Natural killer cell treated with Interleukin-12 subunit alpha and Interleukin-12 subunit beta and Interleukin-15 and Interleukin-18, amount 100 ng/mL, for 72 hours (primary cell): ENCODE data around the gene PLA2G4D. TPM values are rescaled to one million over a fixed set of nuclear protein-coding genes. Genes with fewer than 3 reads are reported as not detected.

ENCODE experiments used
- ATAC-seq, 2 donors: fragments of 150-1000 bp; cut with Tn5 transposase in 1 of 2; sonication (Bioruptor Pico), chemical (Tn5 transposase) in 1 of 2; 2 replicates each; pipeline ENCODE4 v1.10.0; 2021
- DNase-seq: peaks from one replicate; pipeline ENCODE4 v3.0.0; 2022; ENCODE audit warnings: low spot score
- H3K27ac Mint-ChIP-seq, 2 donors: 1 replicate in 1 of 2; 2 replicates in 1 of 2; pipeline ENCODE4 v1.8.0; 2022; ENCODE audit warnings: mixed read lengths in 2 of 2, mild to moderate bottlenecking in 1 of 2, moderate library complexity in 1 of 2
- H3K27me3 Mint-ChIP-seq, 2 donors: 1 replicate in 1 of 2; 2 replicates in 1 of 2; pipeline ENCODE4 v1.8.0; 2022; ENCODE audit warnings: mixed read lengths in 2 of 2
- H3K36me3 Mint-ChIP-seq: one replicate; pipeline ENCODE4 v1.8.0; 2022; ENCODE audit warnings: mixed read lengths
- H3K4me1 Mint-ChIP-seq, 2 donors: 1 replicate in 1 of 2; 2 replicates in 1 of 2; pipeline ENCODE4 v1.8.0; 2022; ENCODE audit warnings: low read depth in 2 of 2, mixed read lengths in 2 of 2, mild to moderate bottlenecking in 1 of 2
- H3K4me3 Mint-ChIP-seq: one replicate; pipeline ENCODE4 v1.8.0; 2022; ENCODE audit warnings: mixed read lengths
- H3K9me3 Mint-ChIP-seq: 2 replicates; pipeline ENCODE4 v1.8.0; 2022; ENCODE audit warnings: mixed read lengths
- total RNA-seq, 2 donors: library from RNA; stranded (reverse); gene quantifications; one replicate each; pipeline ENCODE4 v1.2.3, GENCODE V29; 2022

PLA2G4D gene
- total RNA-seq, 2 donors from 2014 or later: not detected

DNA sequence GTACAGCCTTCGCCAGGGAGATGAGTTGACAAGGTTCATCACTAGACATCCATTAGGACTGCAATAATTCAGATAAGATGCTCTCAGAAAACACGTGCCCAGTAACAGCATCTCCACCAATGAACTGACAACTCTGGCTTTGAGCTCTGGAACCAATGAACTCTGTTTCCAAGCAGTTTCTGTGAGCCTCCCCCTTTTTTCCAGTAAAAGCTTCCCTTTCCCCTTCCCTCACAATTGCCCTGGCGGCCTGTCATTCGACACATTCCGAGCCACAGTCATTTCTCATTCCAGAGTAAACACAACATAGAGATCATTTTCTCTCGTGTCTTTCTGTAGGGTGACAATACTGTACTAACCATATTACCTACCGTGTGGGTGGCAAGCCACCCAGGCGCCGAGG is 3.6 kb downstream of the PLA2G4D start:
- no peak overlapping the region for H3K4me3 Mint-ChIP-seq
- no peak overlapping the region for H3K27ac Mint-ChIP-seq
- H3K27me3 Mint-ChIP-seq: peaks cover 0 to 3% of the 10 kb centered on the region in 2 donors
- H3K4me1 Mint-ChIP-seq: no peaks in the 10 kb centered on the region
- no peaks in the 10 kb centered on the region for H3K9me3 Mint-ChIP-seq
- DNase-seq (no peak), ATAC-seq (no peak)
- H3K36me3 Mint-ChIP-seq: no peaks in the 10 kb centered on the region

DNA sequence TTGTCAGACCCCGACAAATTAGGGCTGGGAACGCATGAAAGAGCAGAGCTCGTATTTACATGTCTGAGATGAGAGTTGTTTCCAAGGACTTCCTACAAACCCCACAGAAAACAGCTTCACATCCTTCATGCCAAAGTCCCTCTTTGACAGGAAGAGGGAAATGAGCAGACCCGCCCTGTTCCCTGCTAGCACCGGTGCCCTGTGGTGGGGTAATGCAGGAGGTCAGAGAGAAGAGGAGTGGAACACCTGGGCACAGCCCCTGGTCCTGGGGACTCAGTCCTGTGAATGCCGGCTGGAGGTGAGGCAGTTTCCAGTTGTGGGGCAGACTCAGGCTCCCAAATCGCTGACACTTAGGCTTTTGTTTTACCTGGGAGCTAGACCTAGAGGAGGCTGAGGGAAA is 4.0 kb downstream of the PLA2G4D start:
- Mint-ChIP-seq H3K27ac (no peak overlapping the region), H3K4me1 (no peaks in the 10 kb centered on the region), H3K27me3 (peaks cover 0 to 3% of the 10 kb centered on the region in 2 donors), H3K4me3 (no peak overlapping the region), H3K36me3 (no peaks in the 10 kb centered on the region), H3K9me3 (no peaks in the 10 kb centered on the region)
- ATAC-seq (no peak), DNase-seq (no peak)

DNA sequence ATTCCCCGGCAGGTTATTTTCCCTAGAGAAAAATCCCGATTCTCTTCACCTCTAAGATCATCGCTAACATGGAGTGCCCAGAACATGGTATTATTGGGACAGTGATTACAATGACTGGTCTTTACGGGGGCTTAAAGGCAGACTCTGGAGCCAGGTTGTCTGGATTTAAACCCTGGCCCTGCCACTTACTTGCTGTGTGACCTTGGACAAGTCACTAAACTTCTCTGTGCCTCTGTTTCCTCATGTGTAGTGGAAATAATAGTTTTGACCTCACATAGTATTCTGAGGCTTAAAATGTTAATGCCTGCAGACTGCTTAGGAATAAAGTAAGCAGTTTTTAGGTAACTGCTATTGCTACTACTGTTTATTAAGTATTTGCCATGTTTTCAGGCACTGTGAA is 4.4 kb downstream of the PLA2G4D start:
- Mint-ChIP-seq H3K4me3 (no peak overlapping the region), H3K27ac (no peak overlapping the region), H3K4me1 (no peaks in the 10 kb centered on the region), H3K36me3 (no peaks in the 10 kb centered on the region), H3K27me3 (peaks cover 0 to 3% of the 10 kb centered on the region in 2 donors), H3K9me3 (no peaks in the 10 kb centered on the region)
- ATAC-seq (no peak), DNase-seq (no peak)

DNA sequence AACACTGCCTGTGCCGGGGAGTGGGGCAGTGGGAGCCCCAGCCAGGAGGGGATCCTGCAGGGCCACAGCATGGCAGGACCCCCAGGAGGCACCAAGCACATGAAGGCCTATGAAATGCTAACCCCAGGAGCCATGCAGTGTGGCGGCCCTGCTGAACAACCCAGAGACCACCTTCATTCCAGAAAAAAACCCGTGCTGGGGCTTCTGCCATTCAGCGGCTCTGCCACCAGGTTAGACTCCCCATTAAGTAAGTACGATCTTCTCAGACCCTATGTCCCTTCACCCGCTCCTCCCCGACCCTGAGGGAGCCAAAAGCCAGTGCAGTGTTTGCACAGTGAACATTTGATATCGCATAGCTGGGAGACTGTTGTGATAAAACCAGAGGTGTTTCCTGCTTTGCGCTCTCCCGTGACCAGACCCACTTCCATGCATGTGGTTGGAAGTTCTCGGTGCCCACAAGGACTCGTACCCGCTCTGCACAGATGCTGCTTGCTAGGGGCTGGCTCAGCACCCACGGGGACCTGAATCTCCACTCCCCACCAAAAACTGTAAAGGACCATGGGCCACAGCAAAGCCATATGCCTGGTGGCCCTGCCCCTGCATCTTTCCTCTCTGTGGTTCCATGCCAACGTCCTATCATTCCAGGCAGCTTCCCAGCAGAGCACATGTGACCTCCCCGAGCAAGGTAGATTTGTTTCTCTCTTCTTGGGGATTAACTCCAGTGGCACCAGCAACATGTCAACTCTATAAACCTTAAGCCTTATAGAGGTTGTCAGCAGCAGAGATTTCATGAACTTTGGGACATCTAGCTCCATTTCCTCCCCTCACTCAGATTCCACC is 5.3 kb downstream of the PLA2G4D start:
- ATAC-seq (no peak), DNase-seq (no peak)
- Mint-ChIP-seq H3K36me3 (no peaks in the 10 kb centered on the region), H3K4me3 (no peak overlapping the region), H3K27ac (no peak overlapping the region), H3K27me3 (peaks cover 0 to 5% of the 10 kb centered on the region in 2 donors), H3K4me1 (peaks cover 0 to 4% of the 10 kb centered on the region in 2 donors), H3K9me3 (no peaks in the 10 kb centered on the region)

GRCh38 chr15:42087926-42088800 is 6.2 kb downstream of the PLA2G4D start:
- Mint-ChIP-seq H3K4me1 (peaks cover 0 to 4% of the 10 kb centered on the region in 2 donors), H3K27ac (no peak overlapping the region), H3K36me3 (no peaks in the 10 kb centered on the region), H3K4me3 (no peak overlapping the region), H3K27me3 (peaks cover 0 to 5% of the 10 kb centered on the region in 2 donors), H3K9me3 (no peaks in the 10 kb centered on the region)
- no peak for ATAC-seq
- no peak for DNase-seq

- H3K4me1 Mint-ChIP-seq: peaks cover 0 to 4% of the 10 kb centered on the region in 2 donors
- H3K27me3 Mint-ChIP-seq: peaks cover 0 to 7% of the 10 kb centered on the region in 2 donors
- H3K27ac Mint-ChIP-seq: no peak overlapping the region
- ATAC-seq: no peak
- H3K4me3 Mint-ChIP-seq: no peak overlapping the region
- no peaks in the 10 kb centered on the region for H3K36me3 Mint-ChIP-seq
- H3K9me3 Mint-ChIP-seq: no peaks in the 10 kb centered on the region
- DNase-seq: no peak
Measured at GRCh38 chr15:42087460-42087859, 6.9 kb downstream of the PLA2G4D start.

- no peak overlapping the region for H3K27ac Mint-ChIP-seq
- no peaks in the 10 kb centered on the region for H3K9me3 Mint-ChIP-seq
- H3K27me3 Mint-ChIP-seq: peaks cover 0 to 5% of the 10 kb centered on the region in 2 donors
- peaks cover 0 to 4% of the 10 kb centered on the region in 2 donors for H3K4me1 Mint-ChIP-seq
- ATAC-seq: no peak
- no peaks in the 10 kb centered on the region for H3K36me3 Mint-ChIP-seq
- no peak overlapping the region for H3K4me3 Mint-ChIP-seq
- DNase-seq: no peak
Measured at GRCh38 chr15:42085721-42086120, 8.6 kb downstream of the PLA2G4D start.

DNA sequence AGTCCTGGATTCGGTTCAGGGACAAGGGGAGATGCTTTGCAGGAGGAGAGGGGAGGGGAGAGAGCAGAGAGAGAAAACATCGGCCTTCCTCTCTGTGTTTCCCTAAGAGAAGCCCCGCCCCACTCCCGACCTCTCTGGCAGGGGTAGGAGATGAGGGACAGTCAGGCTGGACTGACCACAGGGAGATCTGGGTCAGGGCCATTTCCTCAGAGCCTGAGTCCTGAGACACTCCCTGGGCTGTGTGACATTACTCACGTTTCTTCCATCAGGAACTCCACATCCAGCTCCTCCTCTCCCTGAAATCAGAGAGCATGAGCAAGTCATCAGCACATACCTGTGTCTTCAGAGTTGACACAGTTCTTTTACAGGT is 9.1 kb downstream of the PLA2G4D start:
- Mint-ChIP-seq H3K4me3 (no peak overlapping the region), H3K36me3 (no peaks in the 10 kb centered on the region), H3K27me3 (peaks cover 0 to 5% of the 10 kb centered on the region in 2 donors), H3K4me1 (peaks cover 0 to 4% of the 10 kb centered on the region in 2 donors), H3K9me3 (no peaks in the 10 kb centered on the region), H3K27ac (no peak overlapping the region)
- DNase-seq (no peak), ATAC-seq (no peak)

- ATAC-seq: peak; percentile 61 to 69
- Mint-ChIP-seq H3K4me1 (peaks cover 0 to 4% of the 10 kb centered on the region in 2 donors), H3K4me3 (no peak overlapping the region), H3K27ac (no peak overlapping the region), H3K9me3 (no peaks in the 10 kb centered on the region), H3K27me3 (peaks cover 0 to 5% of the 10 kb centered on the region in 2 donors), H3K36me3 (no peaks in the 10 kb centered on the region)
- DNase-seq: no peak
Measured at GRCh38 chr15:42084465-42085235, 9.7 kb downstream of the PLA2G4D start.

- no peak overlapping the region for H3K27ac Mint-ChIP-seq
- DNase-seq: no peak
- H3K36me3 Mint-ChIP-seq: no peaks in the 10 kb centered on the region
- peaks cover 0 to 4% of the 10 kb centered on the region in 2 donors for H3K4me1 Mint-ChIP-seq
- no peaks in the 10 kb centered on the region for H3K9me3 Mint-ChIP-seq
- no peak overlapping the region for H3K4me3 Mint-ChIP-seq
- H3K27me3 Mint-ChIP-seq: peaks cover 0 to 5% of the 10 kb centered on the region in 2 donors
- no peak for ATAC-seq
Measured at GRCh38 chr15:42083916-42084315, 10.4 kb downstream of the PLA2G4D start.

GRCh38 chr15:42083605-42083908 is 10.8 kb downstream of the PLA2G4D start:
- ATAC-seq: no peak

GRCh38 chr15:42082823-42083604 is 11.3 kb downstream of the PLA2G4D start:
- no peaks in the 10 kb centered on the region for H3K9me3 Mint-ChIP-seq
- H3K27ac Mint-ChIP-seq: no peak overlapping the region
- no peak overlapping the region for H3K4me3 Mint-ChIP-seq
- H3K36me3 Mint-ChIP-seq: no peaks in the 10 kb centered on the region
- ATAC-seq: no peak
- peaks cover 0 to 5% of the 10 kb centered on the region in 2 donors for H3K27me3 Mint-ChIP-seq
- peaks cover 0 to 4% of the 10 kb centered on the region in 2 donors for H3K4me1 Mint-ChIP-seq
- DNase-seq: no peak

More at GRCh38 chr15:42083605-42083908, 10.8 kb downstream of the PLA2G4D start:
- peaks cover 0 to 4% of the 10 kb centered on the region in 2 donors for H3K4me1 Mint-ChIP-seq
- H3K27me3 Mint-ChIP-seq: peaks cover 0 to 5% of the 10 kb centered on the region in 2 donors
- H3K36me3 Mint-ChIP-seq: no peaks in the 10 kb centered on the region
- H3K27ac Mint-ChIP-seq: no peak overlapping the region
- no peak for DNase-seq
- no peak overlapping the region for H3K4me3 Mint-ChIP-seq
- H3K9me3 Mint-ChIP-seq: no peaks in the 10 kb centered on the region

GRCh38 chr15:42082141-42082540 is 12.2 kb downstream of the PLA2G4D start:
- H3K36me3 Mint-ChIP-seq: no peaks in the 10 kb centered on the region
- peaks cover 0 to 7% of the 10 kb centered on the region in 2 donors for H3K27me3 Mint-ChIP-seq
- no peak overlapping the region for H3K4me3 Mint-ChIP-seq
- no peak for ATAC-seq
- H3K27ac Mint-ChIP-seq: no peak overlapping the region
- H3K9me3 Mint-ChIP-seq: no peaks in the 10 kb centered on the region
- DNase-seq: no peak
- peaks cover 0 to 4% of the 10 kb centered on the region in 2 donors for H3K4me1 Mint-ChIP-seq
